Measurements from ENCODE around the gene ALG6.

GRCh38 chr1:63461661-63462230, 94.3 kb downstream of the ALG6 start:
- TF ChIP-seq EZH2 (IDR thresholded peaks at IDR 0.05; ENCODE audit: insufficient read depth, poor library complexity, severe bottlenecking): no peak
- TF ChIP-seq EZH2phosphoT487 (IDR thresholded peaks at IDR 0.05; ENCODE audit: insufficient read depth, low read depth): no peak
